ENCODE measurements around the gene TP73.

TP73 gene

DNA sequence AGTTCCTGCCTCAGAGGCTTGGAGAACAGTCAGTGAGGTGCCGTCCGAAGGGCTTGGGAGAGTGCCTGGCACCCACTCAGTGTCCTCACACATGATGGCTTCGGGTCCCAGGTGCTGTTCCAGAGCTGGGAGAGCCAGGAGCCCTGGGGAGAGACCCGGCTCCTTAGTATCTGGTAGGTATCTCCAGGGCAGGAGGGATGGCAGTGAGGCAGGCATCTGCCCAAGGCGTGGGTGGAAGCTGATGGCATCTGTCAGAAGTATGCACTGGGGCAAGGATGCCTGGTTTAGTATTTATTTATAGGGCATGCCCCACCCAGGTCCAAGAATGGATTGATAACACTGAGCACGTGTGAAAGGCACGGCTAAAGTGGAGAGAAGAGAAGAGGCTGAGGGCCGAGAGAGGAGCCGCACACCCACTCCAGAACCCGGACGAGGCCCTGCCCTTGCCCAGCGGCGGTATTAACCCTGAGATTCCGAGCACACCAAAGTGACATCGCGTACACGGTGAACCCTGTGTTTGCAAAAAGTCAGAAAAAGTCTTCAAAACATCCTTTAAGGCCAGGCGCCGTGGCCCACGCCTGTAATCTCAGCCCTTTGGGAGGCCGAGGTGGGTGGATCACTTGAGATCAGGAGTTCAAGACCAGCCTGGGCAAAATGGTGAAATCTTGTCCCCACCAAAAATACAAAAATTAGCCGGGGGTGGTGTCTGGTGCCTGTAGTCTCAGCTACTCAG lies 2.4 kb downstream of the TP73 start:
- DNase-seq = no peak

DNA sequence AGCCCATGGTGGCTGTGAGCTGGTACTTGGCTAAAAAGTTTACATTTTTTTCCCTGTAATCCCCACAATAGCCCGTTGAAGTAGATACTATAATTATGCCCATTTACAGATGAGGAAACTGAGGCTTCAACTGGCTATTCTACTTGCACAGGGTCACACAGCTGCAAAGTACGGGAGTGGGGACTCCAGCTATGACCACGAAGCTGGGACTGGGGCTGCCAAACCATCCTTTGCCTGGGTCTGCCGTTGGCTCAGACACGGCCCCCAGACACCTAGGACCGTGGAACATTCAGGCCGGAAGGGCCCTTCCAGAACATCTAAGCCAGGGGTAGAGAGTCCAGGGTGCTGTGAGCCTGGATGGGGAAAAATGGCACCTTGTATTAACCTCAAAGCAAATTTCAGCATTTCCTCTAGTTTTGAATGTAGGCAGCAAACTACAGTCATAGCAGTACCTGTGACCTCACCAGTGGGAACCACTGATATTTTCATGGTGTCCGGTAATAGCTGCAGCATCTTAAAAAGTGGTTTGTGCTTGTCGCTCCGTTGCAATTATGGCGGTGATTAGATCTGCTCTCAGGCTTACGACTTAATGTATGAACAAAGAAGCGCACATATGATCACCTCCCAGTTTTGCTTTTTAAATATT lies 4.3 kb downstream of the TP73 start:
- DNase-seq = no peak

DNA sequence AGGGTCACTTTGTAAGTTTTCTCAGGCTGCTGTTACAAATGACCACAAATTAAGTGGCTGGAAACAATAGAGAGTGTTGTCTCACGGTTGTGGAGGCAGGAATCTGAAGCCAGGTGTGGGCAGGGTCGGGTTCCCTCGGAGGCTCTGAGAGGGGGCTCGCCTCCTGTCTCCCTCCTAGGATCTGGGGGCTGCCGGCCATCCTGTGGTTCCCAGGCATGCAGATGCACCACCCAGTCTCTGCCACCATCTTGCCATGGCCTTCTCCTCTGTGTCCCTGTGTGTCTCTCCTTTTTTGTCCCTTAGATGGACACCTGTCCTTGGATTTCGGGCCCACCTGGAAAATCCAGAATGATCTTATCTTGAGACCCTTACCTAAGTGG lies 4.8 kb downstream of the TP73 start:
- DNase-seq = no peak

DNA sequence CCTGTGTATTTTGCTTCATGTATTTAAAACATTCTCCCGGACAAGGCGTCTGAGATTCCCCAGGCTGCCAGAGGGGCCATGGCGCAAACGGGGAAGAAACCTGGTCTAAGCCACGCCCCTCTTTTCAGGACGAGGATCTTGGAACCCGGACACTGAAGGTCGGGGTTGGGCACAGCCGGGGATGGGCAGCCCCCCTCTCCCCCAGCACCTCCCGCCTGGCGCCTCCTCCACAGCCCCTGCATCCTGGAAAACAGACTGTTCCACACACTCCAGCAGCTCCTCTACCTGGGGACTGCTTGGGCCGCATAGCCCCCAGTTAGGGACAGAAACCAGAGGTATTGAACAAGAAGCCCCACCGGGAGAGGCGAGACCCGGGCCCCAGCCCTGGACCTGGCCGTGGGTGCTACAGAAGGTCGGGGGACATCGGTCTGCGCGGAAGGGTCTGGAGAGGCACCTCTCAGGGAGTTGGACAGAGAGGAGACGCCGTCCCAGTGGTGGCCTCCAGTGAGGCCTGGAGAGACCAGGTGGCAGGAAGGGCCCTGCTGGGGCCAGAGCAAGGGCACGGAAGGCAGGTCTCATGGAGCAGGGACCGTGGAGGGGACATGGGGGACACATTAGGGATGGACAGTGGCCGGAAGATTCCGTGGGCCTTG lies 5.4 kb downstream of the TP73 start:
- no peak for DNase-seq

DNA sequence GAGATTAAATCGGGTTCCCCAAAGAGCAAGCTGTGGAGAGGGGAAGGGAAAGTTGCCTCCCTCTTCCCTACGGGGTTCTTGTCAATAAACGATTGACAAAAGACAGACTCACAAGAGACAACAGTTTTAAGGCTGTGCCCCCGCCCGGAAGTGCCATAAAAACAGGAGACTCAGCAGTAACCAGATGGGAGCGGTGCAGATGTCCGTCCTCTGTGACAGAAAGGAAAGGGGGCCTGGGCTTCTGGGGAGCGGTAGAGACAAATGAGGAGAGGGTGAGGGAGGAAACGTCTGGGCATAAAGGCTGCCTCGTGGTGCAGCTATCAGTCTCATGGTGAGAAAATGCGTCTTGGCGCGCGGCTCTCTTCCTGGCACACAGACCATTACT lies 5.9 kb downstream of the TP73 start:
- DNase-seq = no peak

DNA sequence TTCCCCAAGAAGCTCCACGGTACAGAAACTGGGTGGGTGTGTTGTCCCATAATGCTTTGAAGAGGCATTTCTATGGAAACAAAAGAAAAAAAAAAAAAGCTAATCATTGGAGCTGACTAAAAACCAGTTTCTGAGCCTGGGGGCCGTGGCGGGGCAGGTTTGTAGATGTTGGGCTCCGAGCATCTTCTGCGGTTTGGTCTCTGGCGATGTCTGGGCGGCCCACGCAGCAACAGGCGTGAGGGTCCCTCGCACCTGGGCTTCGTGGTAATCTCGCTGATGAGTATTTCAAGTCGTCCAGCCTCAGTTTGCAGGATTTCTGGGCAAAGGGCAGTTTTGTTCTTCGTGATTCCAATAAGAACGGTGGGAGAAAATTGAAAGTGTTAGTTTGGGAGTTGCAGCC lies 6.8 kb downstream of the TP73 start:
- no peak for DNase-seq

DNA sequence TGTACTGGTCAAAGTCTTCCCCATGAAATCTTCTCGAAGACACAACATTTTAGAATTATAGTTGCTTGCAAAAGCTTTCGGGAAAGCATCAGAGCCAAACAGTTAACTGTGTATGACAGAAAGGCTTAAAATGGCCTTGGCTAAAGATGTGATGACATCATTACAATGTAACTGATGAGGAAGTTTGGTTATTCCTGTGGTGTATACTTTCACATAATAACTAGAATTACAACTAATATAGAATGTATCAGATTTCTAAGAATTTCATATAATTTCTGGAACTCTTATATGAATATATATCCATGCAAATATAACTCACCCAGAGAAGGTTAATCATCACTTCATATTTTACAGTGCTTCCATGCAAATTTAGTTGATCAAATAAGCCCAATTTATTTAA lies 8.4 kb downstream of the TP73 start:
- no peak for DNase-seq

DNA sequence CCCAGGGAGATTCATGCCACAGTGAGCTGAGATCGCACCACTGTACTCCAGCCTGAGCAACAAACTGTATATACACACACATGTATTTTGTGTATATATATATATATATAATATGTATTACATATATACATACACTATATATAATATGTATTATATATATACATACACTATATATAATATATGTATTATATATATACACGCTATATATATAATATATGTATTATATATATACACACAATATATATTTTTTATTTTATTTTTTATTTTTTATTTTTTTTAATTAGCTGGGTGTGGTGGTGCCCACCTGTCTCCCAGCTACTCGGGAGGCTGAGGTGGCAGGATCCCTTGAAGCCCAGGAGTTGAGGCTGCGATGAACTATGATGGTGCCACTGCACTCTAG lies 9.3 kb downstream of the TP73 start:
- no peak for DNase-seq

DNA sequence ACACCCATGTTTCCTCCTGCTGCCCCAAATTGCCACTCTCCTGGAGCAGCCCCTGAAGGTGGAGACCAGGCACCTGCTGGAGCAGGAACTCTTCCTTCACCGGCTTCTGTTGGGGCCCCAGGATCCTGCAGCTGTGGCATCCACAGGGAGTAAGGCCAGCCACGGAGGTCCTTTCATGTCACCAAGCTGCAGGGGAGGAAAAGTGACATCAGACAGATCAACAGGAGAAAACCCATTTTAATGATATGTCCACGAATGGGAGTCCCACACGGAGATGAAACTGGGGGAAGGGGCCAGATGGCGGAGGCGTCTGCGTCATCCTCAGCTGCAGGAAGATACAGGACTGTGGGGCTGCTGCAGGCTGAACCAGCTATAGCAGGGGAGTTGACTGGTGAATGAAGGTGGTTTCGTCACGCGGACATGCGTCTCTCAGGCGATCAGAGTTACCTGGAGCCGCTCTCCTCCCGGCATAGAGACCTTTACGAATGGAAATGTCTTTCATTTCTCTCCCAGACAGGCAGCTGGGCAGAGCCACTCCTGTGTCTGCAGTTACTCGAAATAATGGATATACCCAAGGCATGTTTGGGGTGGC lies 9.9 kb downstream of the TP73 start:
- no peak for DNase-seq

DNA sequence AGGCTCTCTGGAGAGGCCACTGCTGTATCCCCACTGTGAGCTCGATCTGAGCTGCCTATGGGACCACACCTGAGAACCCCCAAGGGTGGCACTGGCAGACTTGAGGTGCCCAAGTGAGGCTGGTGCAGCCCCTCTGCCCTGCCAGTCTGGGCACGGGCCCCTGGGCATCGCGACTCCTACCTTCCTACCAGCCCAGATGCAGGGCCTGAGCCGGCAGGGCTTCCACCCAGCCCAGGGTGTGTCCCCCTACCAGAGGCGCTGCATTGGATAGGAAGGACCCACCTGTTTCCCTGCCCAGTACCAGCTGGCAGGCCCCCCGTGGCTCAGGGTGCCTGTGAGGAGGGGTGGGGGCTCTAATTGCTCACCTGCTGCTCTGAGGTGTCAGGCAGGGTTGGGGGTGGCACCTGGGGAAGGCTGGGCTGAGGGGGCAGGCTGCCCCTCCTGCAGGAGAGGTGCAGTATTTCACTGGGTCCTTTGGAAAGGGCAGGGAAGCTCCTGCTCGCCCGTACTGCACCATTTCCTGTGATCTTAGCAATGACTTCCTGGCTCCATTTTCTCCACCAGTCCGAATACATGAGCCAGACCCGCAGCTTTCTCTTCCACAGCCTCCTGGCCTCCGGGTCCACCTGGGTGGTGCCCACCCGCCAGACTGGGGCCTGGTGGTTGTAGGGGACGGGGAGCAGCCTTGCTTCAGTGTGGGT lies 11.8 kb downstream of the TP73 start:
- DNase-seq = no peak

DNA sequence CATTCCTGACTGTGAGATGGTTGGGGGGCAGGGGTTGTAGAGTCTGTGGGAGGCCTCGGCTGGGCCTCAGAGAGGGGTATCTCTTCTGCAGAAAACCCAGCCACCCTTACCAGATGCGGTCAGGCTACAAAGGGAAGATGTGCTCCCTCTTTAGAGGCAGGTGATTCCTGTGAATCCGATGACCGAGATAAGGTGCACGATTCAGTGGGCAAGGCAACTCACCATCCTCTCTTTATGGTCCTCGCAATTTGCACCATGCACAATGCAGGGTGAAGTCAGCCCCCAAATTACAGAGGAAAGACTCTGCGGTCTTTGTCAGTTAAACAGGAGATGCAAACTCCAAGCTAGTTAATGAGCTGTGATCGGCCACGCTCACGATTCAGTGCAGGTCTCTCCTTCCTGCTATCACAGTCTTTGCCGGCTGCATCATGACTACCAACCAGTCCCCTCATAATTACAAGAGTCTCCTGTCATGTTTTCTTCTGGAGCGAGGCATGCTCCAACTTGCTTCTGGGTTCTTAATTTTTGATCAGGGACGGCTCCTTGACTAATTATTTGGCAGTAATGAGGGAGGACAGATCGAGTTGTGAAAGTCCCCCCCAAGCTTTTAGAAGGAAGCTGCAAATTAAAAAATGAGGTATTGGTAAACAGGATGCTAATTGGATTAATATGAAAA lies 12.5 kb downstream of the TP73 start:
- no peak for DNase-seq

DNA sequence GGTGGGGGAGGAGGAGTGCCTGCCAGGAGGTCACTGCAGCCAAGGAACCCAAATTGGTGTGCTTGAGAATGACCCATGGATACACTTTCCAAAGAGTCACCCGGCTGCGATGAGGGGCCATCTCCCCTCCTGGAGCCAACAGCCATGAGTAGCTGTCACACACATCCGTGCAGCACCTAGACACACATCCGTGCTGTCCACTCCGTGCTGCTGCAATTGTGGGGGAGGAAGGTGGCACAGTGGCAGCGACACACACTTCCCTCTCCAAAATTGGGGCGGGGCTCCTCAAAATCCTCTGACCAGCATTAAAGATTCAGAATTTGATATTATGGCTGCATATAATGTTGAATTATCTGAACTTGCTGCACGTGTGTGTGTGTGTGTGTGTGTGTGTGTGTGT lies 15.8 kb downstream of the TP73 start:
- DNase-seq = no peak

DNA sequence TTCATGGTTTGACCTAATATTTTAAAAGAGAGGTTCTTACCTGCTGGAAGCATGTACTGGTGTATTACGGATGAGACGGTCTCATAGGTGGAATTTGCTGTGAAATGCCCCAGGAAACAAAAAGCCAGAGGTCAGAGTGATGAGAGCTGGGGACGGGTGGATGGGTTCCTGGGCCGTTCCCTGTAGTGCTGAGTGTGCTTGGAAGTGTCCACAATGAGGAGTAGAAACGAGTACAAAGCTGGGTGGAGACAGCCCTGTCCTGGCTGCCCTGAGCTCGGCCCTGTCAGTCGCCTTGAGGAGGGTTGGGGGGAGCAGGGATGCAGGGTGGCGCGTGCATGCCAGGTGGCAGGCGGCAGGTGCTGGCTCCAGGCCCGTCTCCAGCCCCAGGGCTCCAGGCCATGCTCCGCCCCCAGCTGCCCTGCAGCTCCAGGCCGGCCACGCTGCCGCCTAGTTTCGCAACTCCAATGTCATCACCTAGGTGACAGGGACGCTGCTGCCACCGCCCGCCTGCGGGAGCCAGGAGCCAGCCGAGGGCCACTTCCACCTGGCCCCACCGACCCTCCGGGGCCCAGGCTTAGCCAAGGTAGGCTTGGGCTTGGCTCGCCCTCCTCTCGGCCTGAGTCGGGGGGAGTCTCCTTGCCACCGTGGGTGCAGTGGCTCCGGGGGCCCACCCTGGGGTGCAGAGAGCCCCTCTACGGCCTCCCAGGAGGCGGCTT lies 16.4 kb downstream of the TP73 start:
- DNase-seq = no peak

DNA sequence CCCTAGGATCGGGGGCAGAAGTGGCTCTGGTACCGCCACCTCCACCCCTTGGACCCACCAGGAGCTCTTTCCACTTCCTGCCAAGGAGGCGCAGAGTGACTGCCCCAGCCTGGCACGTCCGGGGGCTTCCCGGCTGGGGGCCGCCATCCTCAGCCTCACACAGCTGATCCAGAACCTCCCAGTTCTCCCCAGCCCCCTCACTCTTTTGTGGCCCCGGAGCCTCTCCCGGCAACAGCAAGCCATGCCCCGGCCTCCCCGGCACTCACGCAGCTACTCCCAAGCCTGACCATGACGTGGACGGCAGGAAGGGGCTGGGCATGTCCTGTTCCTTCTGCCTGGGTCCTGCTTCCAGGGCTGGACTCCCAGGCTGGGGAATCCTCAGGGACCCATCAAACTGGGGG lies 17.1 kb downstream of the TP73 start:
- DNase-seq = no peak

DNA sequence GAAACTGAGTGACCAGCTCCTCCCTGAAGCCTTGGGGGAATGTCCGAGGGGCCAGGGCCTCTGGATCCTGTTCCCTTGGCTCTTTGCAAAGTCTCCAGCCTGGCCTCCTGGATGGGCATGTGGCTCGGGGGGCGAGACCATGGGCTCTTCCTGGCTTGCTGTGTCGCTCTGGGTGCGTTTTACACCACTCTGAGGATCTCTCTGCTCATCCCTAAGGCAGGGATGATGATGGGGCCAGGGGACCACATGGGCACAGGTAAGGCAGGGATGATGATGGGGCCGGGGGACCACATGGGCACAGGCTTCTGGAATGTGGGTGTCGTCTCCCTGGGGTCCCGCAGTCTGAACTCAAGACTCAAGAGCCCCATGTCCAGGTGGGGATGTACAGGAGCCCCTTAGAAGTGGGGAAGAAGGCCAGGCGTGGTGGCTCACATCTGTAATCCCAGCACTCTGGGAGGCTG lies 17.7 kb downstream of the TP73 start:
- DNase-seq = no peak

DNA sequence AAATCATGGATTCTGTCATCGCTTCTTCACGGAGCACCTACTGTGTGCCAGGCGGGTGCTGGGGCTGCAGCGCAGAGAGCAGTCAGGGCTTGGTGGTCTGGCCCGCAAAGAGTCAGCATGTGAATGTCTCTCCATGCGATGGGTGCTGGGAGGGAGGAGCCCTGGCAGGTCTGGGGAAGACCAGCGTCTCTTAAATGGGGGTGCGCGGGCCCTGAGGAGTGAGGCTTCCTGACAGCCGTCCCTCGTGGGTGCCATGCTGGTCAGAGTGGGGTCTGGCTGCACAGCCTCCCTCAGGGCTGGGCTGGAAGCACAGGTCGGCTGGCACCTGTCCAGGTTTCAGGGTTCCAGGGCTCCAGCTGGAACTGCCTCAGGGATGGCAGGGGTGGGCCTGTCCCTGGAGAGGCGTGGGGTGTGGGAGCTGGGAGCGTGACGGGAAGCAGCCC lies 18.5 kb downstream of the TP73 start:
- DNase-seq = no peak

DNA sequence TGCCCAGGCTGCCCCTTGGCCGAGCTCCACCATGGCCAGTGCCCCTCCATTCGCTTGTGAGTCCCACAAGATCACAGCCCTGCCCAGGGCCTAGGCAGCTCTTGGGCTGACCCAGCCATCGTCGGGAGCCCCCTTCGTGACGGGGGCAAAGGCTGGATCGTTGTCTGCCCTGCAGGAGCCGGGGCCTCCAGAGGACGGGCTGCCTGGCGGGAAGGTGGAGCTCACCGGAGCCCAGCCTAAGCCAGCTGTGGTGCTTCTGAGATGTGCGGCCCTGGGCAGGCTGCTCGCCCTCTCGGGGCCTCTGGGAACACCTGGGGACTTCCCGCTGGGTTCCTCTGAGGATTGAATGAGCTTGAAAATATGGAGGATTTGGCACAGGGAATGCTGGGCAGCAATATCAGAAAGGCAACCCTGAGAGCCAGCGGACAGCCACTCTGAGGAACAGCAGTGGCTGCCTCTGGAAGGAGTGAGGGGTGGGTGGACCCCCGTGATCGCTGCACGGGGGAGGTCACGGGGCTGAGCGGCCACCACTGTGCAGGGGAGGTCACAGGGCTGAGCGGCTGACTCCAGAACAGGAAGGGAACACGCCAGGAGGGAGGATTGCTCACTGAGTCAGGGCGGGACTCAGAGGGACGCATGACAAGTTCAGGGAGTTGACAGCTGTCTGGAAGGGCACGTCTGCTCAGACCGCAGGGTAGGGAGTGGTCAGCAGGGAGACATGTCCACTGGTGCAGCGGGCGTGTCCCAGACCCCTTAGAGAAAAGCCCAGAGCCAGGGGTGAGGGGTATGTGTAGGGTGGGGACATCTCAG lies 19.3 kb downstream of the TP73 start:
- DNase-seq = no peak

DNA sequence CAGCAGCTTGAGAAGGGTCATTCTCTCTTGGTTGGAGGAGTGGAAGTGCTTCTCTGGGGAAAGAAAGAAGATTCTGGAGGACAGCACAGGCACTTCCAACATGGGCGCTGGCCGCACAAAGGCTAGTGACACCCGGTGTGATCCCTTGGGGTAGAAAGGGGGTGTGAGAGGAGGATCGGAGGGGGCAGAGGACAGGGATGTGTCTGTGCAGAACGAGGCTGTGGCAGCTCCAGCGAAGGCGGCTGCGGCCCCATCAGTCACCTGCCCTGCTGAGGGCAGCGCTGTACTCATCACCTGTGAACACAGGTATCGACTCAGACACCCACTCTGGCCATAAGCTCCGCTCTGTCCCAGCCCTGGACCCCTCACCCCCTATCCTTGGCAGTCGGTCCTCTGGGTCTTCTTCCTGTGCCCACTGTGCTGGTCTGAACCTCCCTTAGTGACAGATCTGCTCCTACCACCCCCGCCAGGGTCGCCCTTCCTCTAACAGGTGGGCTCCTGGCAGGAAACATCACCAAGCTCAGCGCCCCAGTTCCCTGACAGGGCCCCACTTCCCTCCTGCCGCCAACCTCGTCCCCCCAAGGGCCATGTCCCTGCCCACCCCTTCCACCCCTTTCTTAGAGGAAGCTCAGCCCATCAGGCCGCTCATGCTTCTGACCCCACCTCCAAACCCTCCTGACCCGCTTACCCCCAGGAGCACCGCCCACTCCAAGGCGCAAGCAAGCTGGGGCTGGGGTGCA lies 20.1 kb downstream of the TP73 start:
- DNase-seq = no peak

DNA sequence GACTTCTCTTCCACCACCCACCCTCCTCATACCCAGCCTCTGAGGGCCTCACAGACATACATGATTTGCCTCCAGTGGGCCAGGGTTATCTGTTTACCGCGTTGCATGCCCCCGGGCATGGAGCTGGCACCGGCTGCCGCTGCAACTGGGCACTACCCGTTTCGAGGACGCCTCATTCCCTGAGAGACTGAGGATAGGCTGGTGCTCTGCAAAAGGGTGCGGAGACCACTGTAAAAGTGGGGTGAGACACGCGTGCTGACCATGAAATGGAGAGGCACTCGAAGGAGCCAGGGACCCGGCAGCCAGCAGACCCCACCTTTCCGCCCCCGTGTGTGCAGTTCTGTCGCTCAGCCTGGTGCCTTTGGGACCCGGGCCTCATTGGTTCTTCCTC lies 20.6 kb downstream of the TP73 start:
- DNase-seq = no peak

DNA sequence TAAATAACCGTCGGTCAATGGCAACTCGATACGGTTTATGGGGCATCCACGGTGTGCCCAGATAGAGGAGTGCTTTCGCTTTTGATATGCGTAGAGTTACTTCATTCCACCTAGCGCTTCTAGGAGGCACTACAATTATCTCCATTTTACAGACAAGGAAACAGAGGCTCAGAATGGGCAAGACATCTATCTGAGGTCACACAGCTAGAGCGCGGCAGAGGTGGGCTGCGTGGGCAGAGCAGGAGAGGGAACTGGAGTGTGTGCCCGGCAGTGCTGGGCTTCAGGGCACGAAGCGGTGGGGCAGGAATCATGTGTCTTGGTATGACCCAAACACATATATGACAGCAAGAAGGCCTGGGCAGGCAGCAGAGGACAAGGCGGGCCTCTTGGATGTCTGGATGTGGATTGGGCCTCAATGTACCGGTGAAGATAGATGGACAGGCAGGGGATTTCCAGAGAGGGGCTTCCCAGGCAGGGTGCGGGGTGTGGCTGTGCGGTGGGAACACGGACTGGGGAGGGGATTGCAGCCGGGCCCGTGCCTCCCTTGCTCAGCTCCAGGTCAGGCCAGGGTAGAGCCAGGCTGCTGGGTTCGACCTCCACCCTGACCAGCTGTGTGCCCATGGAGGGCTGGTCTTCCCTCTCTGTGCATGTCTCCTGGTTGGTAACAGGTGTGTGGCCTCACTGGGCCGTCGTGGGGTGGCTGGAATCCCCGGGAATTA lies 21.2 kb downstream of the TP73 start:
- no peak for DNase-seq
